Liver (tissue), 9 donors: ENCODE data around the gene SIM2. TPM values are rescaled to one million over a fixed set of nuclear protein-coding genes. Genes with fewer than 3 reads are reported as not detected.

Source experiments
- DNase-seq: peaks from one replicate; pipeline ENCODE4 v3.0.0-alpha.2; 2017; ENCODE audit warnings: low spot score
- H3K27ac ChIP-seq, 2 donors: one replicate each; pipeline ENCODE4 v1.7.0; 2013; ENCODE audit warnings: inconsistent platforms in 2 of 2, low read length in 2 of 2, control low read depth in 1 of 2, low read depth in 1 of 2, mild to moderate bottlenecking in 1 of 2
- H3K27me3 ChIP-seq, 4 donors: one replicate each; pipeline versions ENCODE4 v1.6.1 to v1.7.0; 2013; ENCODE audit warnings: low read length in 3 of 4, inconsistent platforms in 1 of 4, mild to moderate bottlenecking in 1 of 4, moderate library complexity in 1 of 4; ENCODE audit not compliant: control insufficient read depth in 4 of 4, insufficient read depth in 4 of 4
- H3K36me3 ChIP-seq, 4 donors: one replicate each; pipeline versions ENCODE4 v1.6.1 to v1.7.0; 2013; ENCODE audit warnings: low read length in 3 of 4, mild to moderate bottlenecking in 3 of 4, low read depth in 1 of 4, moderate library complexity in 1 of 4; ENCODE audit not compliant: control insufficient read depth in 4 of 4, insufficient read depth in 3 of 4
- H3K4me1 ChIP-seq, 4 donors: one replicate each; pipeline versions ENCODE4 v1.6.1 to v1.7.0; 2013; ENCODE audit warnings: low read length in 3 of 4, mild to moderate bottlenecking in 3 of 4, moderate library complexity in 1 of 4; ENCODE audit not compliant: control insufficient read depth in 4 of 4, insufficient read depth in 4 of 4
- H3K4me3 ChIP-seq, 3 donors: one replicate each; pipeline versions ENCODE4 v1.6.1 to v1.7.0; 2013; ENCODE audit warnings: low read length in 3 of 3, control low read depth in 1 of 3, low read depth in 1 of 3, mild to moderate bottlenecking in 1 of 3
- H3K9ac ChIP-seq, 2 donors: one replicate each; pipeline ENCODE4 v1.7.0; 2013; ENCODE audit warnings: low read length in 2 of 2, mild to moderate bottlenecking in 2 of 2, moderate library complexity in 2 of 2, control low read depth in 1 of 2, low read depth in 1 of 2
- H3K9me3 ChIP-seq, 4 donors: one replicate each; pipeline versions ENCODE4 v1.6.1 to v1.7.0; 2013; ENCODE audit warnings: low read length in 3 of 4; ENCODE audit not compliant: control insufficient read depth in 4 of 4
- EGR1 ChIP-seq, 2 donors: IDR thresholded peaks; 2 replicates each; pipeline ENCODE4 v1.6.1; 2016 to 2018; ENCODE audit warnings: antibody characterized with exemption in 2 of 2, low read depth in 2 of 2
- FOXA1 ChIP-seq: IDR thresholded peaks from 2 replicates; pipeline ENCODE4 v1.6.1; 2016; ENCODE audit warnings: antibody characterized with exemption
- FOXA2 ChIP-seq: IDR thresholded peaks from 2 replicates; pipeline ENCODE4 v1.6.1; 2016; ENCODE audit warnings: antibody characterized with exemption
- GABPA ChIP-seq, 2 donors: IDR thresholded peaks in 1 of 2; conservative IDR thresholded peaks in 1 of 2; 2 replicates each; pipeline ENCODE4 v1.6.1; 2016; ENCODE audit warnings: antibody characterized with exemption in 2 of 2, mild to moderate bottlenecking in 1 of 2, moderate library complexity in 1 of 2
- HNF4A ChIP-seq, 2 donors: conservative IDR thresholded peaks; 2 replicates each; pipeline ENCODE4 v1.6.1; 2016; ENCODE audit warnings: antibody characterized with exemption in 2 of 2, mild to moderate bottlenecking in 2 of 2
- HNF4G ChIP-seq: IDR thresholded peaks from 2 replicates; pipeline ENCODE4 v1.6.1; 2016; ENCODE audit warnings: antibody characterized with exemption
- JUND ChIP-seq, 2 donors: IDR thresholded peaks; 2 replicates each; pipeline ENCODE4 v1.6.1; 2016; ENCODE audit warnings: antibody characterized with exemption in 2 of 2
- NR2F2 ChIP-seq: IDR thresholded peaks from 2 replicates; pipeline ENCODE4 v1.6.1; 2016; ENCODE audit warnings: antibody characterized with exemption
- RAD21 ChIP-seq, 2 donors: IDR thresholded peaks; 2 replicates each; pipeline ENCODE4 v1.6.1; 2016; ENCODE audit warnings: antibody characterized with exemption in 2 of 2, mild to moderate bottlenecking in 2 of 2
- RXRA ChIP-seq, 2 donors: IDR thresholded peaks; 2 replicates each; pipeline ENCODE4 v1.6.1; 2017 to 2018; ENCODE audit warnings: antibody characterized with exemption in 2 of 2, mild to moderate bottlenecking in 1 of 2
- SP1 ChIP-seq: IDR thresholded peaks from 2 replicates; pipeline ENCODE4 v1.6.1; 2018; ENCODE audit warnings: antibody characterized with exemption, mild to moderate bottlenecking
- TAF1 ChIP-seq: conservative IDR thresholded peaks from 2 replicates; pipeline ENCODE4 v1.6.1; 2016; ENCODE audit warnings: antibody characterized with exemption, mild to moderate bottlenecking
- YY1 ChIP-seq: IDR thresholded peaks from 2 replicates; pipeline ENCODE4 v1.6.1; 2016; ENCODE audit warnings: antibody characterized with exemption, mild to moderate bottlenecking
- WGBS: extraction: QIAGEN DNeasy Blood & Tissue Kit; methylation state at CpG from one replicate; pipeline ENCODE4 v1.1.7; 2013; 5-methylcytosine and 5-hydroxymethylcytosine counted together
- polyA plus RNA-seq, 2 donors: library from polyadenylated mRNA; stranded (reverse) in 1 of 2; unstranded in 1 of 2; fragments of 200-250 nt in 1 of 2; fragments of >200 nt in 1 of 2; fragmentation: Nextera tagmentation in 1 of 2; extraction: Ambion mirVana in 1 of 2; gene quantifications; one replicate each; pipeline versions ENCODE4 v1.2.1 to v1.2.3, GENCODE V29; 2013 to 2015
- total RNA-seq, 2 donors: library from RNA; depleted of rRNA; stranded (reverse); fragments of >200 nt; gene quantifications; one replicate each; pipeline ENCODE4 v1.2.3, GENCODE V29; 2014
- TF ChIP-seq, protein P1 (sequence below): IDR thresholded peaks from 2 replicates; pipeline ENCODE4 v1.6.1; 2016; ENCODE audit warnings: antibody characterized with exemption
- TF ChIP-seq, protein P2 (sequence below): IDR thresholded peaks from 2 replicates; pipeline ENCODE4 v1.6.1; 2016; ENCODE audit warnings: antibody characterized with exemption
- TF ChIP-seq, protein P3 (sequence below): IDR thresholded peaks from 2 replicates; pipeline ENCODE4 v1.6.1; 2016; ENCODE audit warnings: antibody characterized with exemption
- donor health status: healthy.
- donor health status: healthy.
- donor health status: healthy.
- donor health status: healthy.
- donor health status: healthy.

SIM2 gene
- total and polyA plus RNA-seq, 4 donors, result 0.19 TPM; not detected in 3

DNA sequence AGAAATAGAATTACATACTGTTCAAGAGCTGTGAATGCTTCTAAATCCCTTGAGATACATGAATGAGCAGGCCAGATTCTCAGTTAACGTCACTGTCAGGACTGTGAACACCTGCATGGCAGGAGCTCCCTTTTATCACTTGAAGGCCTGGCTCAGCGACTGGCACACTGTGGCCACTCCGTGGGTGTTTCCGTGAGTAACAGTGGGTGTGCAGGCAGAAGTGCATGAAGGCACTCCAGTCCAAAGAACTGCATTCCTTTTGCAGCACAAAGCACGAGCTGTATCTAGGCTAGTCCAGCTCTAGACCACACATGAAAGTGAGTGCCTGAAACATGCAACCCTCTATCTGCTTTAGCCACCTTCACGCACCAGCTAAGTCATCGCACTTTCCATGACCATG lies 9.6 kb upstream of the SIM2 start:
- no peak overlapping the region for H3K4me3 ChIP-seq
- H3K27me3 ChIP-seq, result peaks cover 4 to 24% (median 11%) of the 10 kb centered on the region in 4 donors
- no peak overlapping the region for H3K9ac ChIP-seq
- peaks cover 0 to 7% (median 0%) of the 10 kb centered on the region in 4 donors for H3K4me1 ChIP-seq
- TF ChIP-seq JUND (IDR thresholded peaks at IDR 0.05) (no peak), RAD21 (IDR thresholded peaks at IDR 0.05) (no peak), RXRA (IDR thresholded peaks at IDR 0.05) (no peak), HNF4G (no peak), SP1 (no peak), YY1 (no peak), HNF4A (conservative IDR thresholded peaks at IDR 0.05) (no peak), TAF1 (no peak), NR2F2 (no peak)
- TF ChIP-seq, protein P1, sequence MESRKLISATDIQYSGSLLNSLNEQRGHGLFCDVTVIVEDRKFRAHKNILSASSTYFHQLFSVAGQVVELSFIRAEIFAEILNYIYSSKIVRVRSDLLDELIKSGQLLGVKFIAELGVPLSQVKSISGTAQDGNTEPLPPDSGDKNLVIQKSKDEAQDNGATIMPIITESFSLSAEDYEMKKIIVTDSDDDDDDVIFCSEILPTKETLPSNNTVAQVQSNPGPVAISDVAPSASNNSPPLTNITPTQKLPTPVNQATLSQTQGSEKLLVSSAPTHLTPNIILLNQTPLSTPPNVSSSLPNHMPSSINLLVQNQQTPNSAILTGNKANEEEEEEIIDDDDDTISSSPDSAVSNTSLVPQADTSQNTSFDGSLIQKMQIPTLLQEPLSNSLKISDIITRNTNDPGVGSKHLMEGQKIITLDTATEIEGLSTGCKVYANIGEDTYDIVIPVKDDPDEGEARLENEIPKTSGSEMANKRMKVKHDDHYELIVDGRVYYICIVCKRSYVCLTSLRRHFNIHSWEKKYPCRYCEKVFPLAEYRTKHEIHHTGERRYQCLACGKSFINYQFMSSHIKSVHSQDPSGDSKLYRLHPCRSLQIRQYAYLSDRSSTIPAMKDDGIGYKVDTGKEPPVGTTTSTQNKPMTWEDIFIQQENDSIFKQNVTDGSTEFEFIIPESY, result no peak
- TF ChIP-seq, protein P2, sequence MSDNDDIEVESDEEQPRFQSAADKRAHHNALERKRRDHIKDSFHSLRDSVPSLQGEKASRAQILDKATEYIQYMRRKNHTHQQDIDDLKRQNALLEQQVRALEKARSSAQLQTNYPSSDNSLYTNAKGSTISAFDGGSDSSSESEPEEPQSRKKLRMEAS, result no peak
- TF ChIP-seq, protein P3, sequence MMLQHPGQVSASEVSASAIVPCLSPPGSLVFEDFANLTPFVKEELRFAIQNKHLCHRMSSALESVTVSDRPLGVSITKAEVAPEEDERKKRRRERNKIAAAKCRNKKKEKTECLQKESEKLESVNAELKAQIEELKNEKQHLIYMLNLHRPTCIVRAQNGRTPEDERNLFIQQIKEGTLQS, result no peak
- no peaks in the 10 kb centered on the region for H3K36me3 ChIP-seq
- no peak overlapping the region for H3K27ac ChIP-seq
- peaks cover 2 to 6% (median 3%) of the 10 kb centered on the region in 4 donors for H3K9me3 ChIP-seq
- 76% methylated on average over 7 of the region's 7 CpGs for WGBS
- no peak for DNase-seq

DNA sequence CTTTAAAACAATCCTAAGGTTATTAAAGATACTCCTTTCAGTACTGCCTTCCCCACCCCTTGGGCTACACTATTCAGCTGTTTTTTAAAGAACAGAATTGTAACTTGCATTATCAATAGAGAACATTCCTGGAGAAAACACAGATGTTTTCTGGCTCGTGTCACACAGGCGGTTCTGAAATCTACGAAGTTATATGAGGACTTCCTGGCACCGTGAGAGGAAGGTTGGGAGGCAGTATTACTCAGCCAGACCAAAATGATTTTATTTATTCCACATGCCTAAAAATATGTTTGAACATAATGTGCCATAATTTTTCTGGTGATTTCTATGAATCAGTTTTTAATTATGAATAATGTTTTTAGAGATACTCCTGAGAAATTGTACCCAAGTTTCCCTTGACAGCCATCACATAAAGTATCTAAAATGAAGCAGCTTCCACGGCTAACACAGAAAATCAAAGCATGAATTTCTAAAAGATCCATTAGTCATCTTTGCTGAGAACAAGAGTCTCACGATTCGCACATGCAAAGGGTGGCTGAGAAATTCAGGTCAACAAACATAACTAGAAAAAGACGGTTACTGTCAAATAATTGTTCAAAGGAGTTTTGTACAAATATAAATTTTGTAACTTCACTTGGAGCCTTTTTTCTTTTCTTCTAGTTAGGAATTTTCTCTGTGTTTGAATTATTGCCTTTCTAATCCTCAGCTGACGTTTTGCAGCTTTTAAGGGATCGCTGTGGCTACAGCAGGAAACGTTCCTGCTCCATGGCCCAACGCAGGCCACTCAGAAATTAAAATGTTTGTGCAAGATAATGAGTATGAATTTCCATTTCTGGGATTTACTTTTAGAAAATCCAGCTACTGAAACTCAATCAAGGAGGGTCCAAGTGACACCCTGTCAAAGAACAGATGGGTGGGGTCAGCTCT lies 8.0 kb upstream of the SIM2 start:
- H3K9ac ChIP-seq, result no peak overlapping the region
- DNase-seq, result no peak
- H3K4me1 ChIP-seq, result peaks cover 0 to 7% (median 0%) of the 10 kb centered on the region in 4 donors
- no peaks in the 10 kb centered on the region for H3K36me3 ChIP-seq
- peaks cover 2 to 6% (median 3%) of the 10 kb centered on the region in 4 donors for H3K9me3 ChIP-seq
- TF ChIP-seq NR2F2, result no peak
- TF ChIP-seq JUND (IDR thresholded peaks at IDR 0.05), result no peak
- TF ChIP-seq, protein P1, result no peak
- TF ChIP-seq FOXA2, result no peak
- TF ChIP-seq GABPA (IDR thresholded peaks at IDR 0.05 in 1 of 2, conservative IDR thresholded peaks at IDR 0.05 in 1 of 2), result no peak
- no peak for TF ChIP-seq FOXA1
- TF ChIP-seq RAD21 (IDR thresholded peaks at IDR 0.05), result no peak
- TF ChIP-seq RXRA (IDR thresholded peaks at IDR 0.05), result no peak
- TF ChIP-seq YY1, result no peak
- no peak for TF ChIP-seq EGR1 (IDR thresholded peaks at IDR 0.05; ENCODE audit: low read depth in 2 of 2)
- 19% methylated on average over 12 of the region's 12 CpGs for WGBS
- peaks cover 7 to 34% (median 17%) of the 10 kb centered on the region in 4 donors for H3K27me3 ChIP-seq
- no peak overlapping the region for H3K27ac ChIP-seq
- H3K4me3 ChIP-seq, result no peak overlapping the region
